Right lobe of liver (tissue), 6 donors: ENCODE measurements around the gene ARL15. TPM values are rescaled to one million over a fixed set of nuclear protein-coding genes. Genes with fewer than 3 reads are reported as not detected.

Experiments
- ATAC-seq, 4 donors: fragments of 200-7000 bp; cut with Tn5 transposase; one replicate each; pipeline ENCODE4 v1.9.1; 2020; ENCODE audit warnings: mild to moderate bottlenecking in 4 of 4, moderate library complexity in 4 of 4
- DNase-seq, 3 donors: peaks; one replicate each; pipeline ENCODE4 v3.0.0-alpha.2; 2020
- H3K27ac ChIP-seq, 3 donors: fragments of 200-600 bp; one replicate each; pipeline ENCODE4 v1.8.0; 2022
- H3K27me3 ChIP-seq, 2 donors: fragments of 200-600 bp; one replicate each; pipeline ENCODE4 v1.8.0; 2022
- H3K36me3 ChIP-seq, 4 donors: fragments of 200-600 bp; sonication (generic) in 1 of 4; one replicate each; pipeline versions ENCODE4 v1.5.1 to v1.8.0; 2017 to 2022; ENCODE audit warnings: control low read depth in 1 of 4
- H3K4me1 ChIP-seq, 4 donors: fragments of 200-600 bp; sonication (generic) in 1 of 4; one replicate each; pipeline versions ENCODE4 v1.5.1 to v1.8.0; 2017 to 2022; ENCODE audit warnings: control low read depth in 1 of 4
- H3K4me3 ChIP-seq, 3 donors: fragments of 200-600 bp; one replicate each; pipeline ENCODE4 v1.8.0; 2022
- H3K9me3 ChIP-seq, 4 donors: fragments of 200-600 bp; sonication (generic) in 1 of 4; one replicate each; pipeline versions ENCODE4 v1.5.1 to v1.8.0; 2017 to 2022; ENCODE audit warnings: control low read depth in 1 of 4
- POLR2A ChIP-seq: fragments of 450-650 bp; IDR thresholded peaks from one replicate; pipeline ENCODE4 v1.6.1; 2017; ENCODE audit warnings: antibody characterized with exemption, mild to moderate bottlenecking
- WGBS: methylation state at CpG from one replicate; pipeline ENCODE4 v1.1.6; 2018; ENCODE audit warnings: low coverage, low lambda C conversion rate; ENCODE audit not compliant: insufficient coverage; ENCODE audit errors: missing lambda C conversion rate; 5-methylcytosine and 5-hydroxymethylcytosine counted together
- intact Hi-C, 2 donors: fragments of 100-400 bp; cut with DNase I; formaldehyde crosslinking; loops; one replicate each; pipeline versions ENCODE4 v1.11.2 to v1.14.1; 2022
- total RNA-seq, 6 experiments: library from RNA; depleted of rRNA in 2 of 6; stranded (reverse); fragments of >200 nt in 2 of 6; fragmentation: NEBNext Ultra II Directional in 3 of 6; extraction: Animal tissue kit (Norgen Biotek cat#: 25700) in 3 of 6; gene quantifications; one replicate each; pipeline versions ENCODE4 v1.1.0 to v1.2.4, GENCODE V29; 2016 to 2023
- TF ChIP-seq, protein P1 (sequence below), 4 donors: fragments of 200-600 bp in 3 of 4; fragments of 450-650 bp in 1 of 4; IDR thresholded peaks; one replicate each; pipeline versions ENCODE4 v1.5.1 to v1.8.0; 2016 to 2022; ENCODE audit warnings: antibody characterized with exemption in 4 of 4, mild to moderate bottlenecking in 2 of 4
- donor health status: DM: no; HTN: yes; CAD: no.
- donor health status: DM: no; HTN: no; CAD: no.
- donor health status: DM: no; HTN: no; CAD: no.
- donor health status: DM: no; HTN: yes; CAD: no.
- donor health status: DM: no; HTN: yes; CAD: no.

Gene ARL15
- total RNA-seq, 6 experiments from 2014 or later = 6.3 to 16.5 (median 9.6) TPM

DNA sequence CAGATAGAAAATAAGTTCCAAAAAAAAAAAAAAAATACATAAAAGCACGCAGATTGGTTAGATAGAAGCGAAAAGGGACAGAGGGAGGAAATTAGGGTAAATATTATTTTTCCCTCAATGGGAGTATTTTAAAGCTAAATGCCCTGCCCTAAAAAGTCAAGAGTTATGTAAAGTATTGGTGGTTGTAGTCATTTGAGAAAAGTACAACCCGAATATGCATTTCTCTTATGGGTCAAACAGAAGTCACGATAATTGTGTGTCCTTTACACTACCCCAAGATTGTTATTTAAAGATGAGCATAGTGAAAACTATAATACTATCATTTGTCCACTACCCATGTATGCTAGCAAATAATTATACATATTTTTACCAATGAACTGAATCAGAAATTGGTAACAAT, 381.2 kb downstream of the ARL15 start:
- Histone ChIP-seq H3K4me3 (no peak overlapping the region), H3K9me3 (no peaks in the 10 kb centered on the region), H3K4me1 (peaks cover 0 to 4% (median 1%) of the 10 kb centered on the region in 4 donors), H3K27ac (no peak overlapping the region), H3K27me3 (no peaks in the 10 kb centered on the region), H3K36me3 (no peaks in the 10 kb centered on the region)
- DNase-seq (no peak), ATAC-seq (no peak)
- WGBS = 81% methylated on average over 4 of the region's 4 CpGs
- intact Hi-C loops = no loop called here
- TF ChIP-seq, protein P1, sequence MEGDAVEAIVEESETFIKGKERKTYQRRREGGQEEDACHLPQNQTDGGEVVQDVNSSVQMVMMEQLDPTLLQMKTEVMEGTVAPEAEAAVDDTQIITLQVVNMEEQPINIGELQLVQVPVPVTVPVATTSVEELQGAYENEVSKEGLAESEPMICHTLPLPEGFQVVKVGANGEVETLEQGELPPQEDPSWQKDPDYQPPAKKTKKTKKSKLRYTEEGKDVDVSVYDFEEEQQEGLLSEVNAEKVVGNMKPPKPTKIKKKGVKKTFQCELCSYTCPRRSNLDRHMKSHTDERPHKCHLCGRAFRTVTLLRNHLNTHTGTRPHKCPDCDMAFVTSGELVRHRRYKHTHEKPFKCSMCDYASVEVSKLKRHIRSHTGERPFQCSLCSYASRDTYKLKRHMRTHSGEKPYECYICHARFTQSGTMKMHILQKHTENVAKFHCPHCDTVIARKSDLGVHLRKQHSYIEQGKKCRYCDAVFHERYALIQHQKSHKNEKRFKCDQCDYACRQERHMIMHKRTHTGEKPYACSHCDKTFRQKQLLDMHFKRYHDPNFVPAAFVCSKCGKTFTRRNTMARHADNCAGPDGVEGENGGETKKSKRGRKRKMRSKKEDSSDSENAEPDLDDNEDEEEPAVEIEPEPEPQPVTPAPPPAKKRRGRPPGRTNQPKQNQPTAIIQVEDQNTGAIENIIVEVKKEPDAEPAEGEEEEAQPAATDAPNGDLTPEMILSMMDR (IDR thresholded peaks at IDR 0.05) = no peak
- TF ChIP-seq POLR2A = no peak

DNA sequence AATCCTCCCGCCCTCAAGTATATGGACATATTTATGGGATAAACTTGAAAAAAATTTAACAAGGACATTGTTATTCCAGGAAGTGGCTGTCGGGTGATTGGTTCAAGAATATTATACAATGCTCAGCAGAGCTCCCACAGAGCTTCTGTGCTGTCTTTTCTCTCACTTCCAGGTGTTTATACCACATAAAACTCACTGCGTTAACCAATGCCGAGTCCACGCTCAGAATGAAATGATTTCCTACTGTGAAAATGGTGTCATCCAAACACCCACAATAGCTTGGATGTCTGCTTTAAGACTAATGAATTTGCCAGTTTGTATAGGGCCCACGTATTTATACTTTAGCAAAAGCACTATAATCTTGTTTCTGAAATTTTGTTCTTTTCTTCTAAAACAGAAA, 381.7 kb downstream of the ARL15 start:
- Histone ChIP-seq H3K9me3 (no peaks in the 10 kb centered on the region), H3K4me3 (no peak overlapping the region), H3K4me1 (peaks cover 0 to 4% (median 1%) of the 10 kb centered on the region in 4 donors), H3K27ac (no peak overlapping the region), H3K27me3 (no peaks in the 10 kb centered on the region), H3K36me3 (no peaks in the 10 kb centered on the region)
- no peak for TF ChIP-seq POLR2A
- TF ChIP-seq, protein P1 (IDR thresholded peaks at IDR 0.05) = no peak
- 81% methylated on average over 6 of the region's 6 CpGs for WGBS
- DNase-seq = no peak
- ATAC-seq = no peak
- intact Hi-C loops = no loop called here

DNA sequence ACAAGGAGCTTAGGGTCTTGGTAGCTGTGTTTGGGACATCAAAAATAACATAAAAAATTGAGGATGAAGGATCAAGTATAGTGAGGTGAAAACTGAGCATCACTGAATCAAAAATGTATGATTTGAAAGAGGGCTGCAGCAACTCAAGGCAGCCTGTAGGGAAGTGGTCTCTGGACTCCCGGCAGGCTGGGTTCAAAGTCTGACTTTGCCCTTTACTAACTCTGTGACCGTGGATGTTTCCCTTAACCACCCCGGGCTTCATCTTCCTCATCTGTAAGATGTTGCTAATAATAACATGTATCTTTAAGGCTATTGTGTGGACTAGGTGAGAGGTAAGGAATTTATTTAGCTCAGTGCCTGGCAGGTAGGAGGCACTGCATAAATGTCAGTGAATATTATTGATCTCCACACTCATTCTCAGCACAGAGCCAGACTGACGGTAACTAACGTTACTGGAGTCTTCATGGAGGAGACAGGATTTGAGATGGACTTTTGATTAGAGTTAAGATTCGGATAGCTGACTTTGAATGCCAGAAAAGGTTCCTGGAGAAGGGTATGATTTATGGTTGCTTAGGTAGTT, 382.6 kb downstream of the ARL15 start:
- Histone ChIP-seq H3K4me1 (peaks cover 0 to 4% (median 1%) of the 10 kb centered on the region in 4 donors), H3K9me3 (no peaks in the 10 kb centered on the region), H3K27ac (no peak overlapping the region), H3K27me3 (no peaks in the 10 kb centered on the region), H3K36me3 (no peaks in the 10 kb centered on the region), H3K4me3 (peak overlapping the region in 1 of 3 donors; percentile 22)
- WGBS = 38% methylated on average over 6 of the region's 6 CpGs
- no peak for DNase-seq
- TF ChIP-seq, protein P1 (IDR thresholded peaks at IDR 0.05) = peak in 2 of 4 donors; percentile 6 to 21
- no peak for TF ChIP-seq POLR2A
- peak; percentile 78 to 88 (median 81) for ATAC-seq
- intact Hi-C loops = no loop called here

DNA sequence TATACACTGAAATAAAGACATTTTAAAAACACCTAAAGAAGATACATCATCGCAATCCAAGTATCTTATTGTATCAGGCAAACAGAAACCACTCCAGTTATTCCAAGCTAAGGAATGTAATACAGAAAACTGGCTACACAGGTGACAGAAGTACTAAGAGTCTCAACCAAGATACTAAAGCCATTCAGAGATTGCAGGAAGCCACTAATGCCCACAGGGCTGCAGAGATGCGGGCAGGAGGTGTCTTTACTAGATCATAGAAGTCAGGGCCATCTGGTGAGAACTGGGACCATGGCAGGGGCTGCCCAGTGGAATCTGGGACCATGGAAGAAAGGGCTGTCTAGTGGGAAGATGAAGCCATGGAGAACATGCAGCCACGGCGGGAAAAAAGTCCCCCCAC, 384.3 kb downstream of the ARL15 start:
- H3K4me1 ChIP-seq = peaks cover 0 to 4% (median 1%) of the 10 kb centered on the region in 4 donors
- H3K27me3 ChIP-seq = no peaks in the 10 kb centered on the region
- DNase-seq = no peak
- intact Hi-C loops = no loop called here
- no peak for TF ChIP-seq POLR2A
- TF ChIP-seq, protein P1 (IDR thresholded peaks at IDR 0.05) = no peak
- H3K36me3 ChIP-seq = no peaks in the 10 kb centered on the region
- ATAC-seq = no peak
- WGBS = 97% methylated on average over 3 of the region's 4 CpGs
- no peak overlapping the region for H3K4me3 ChIP-seq
- no peak overlapping the region for H3K27ac ChIP-seq
- H3K9me3 ChIP-seq = no peaks in the 10 kb centered on the region
